Heart left ventricle (tissue), 13 donors: ENCODE results near the gene STAB1.

ENCODE experiments used
- POLR2A ChIP-seq, 2 donors: fragments of 450-650 bp; IDR thresholded peaks; one replicate each; pipeline ENCODE4 v1.6.1; 2017; ENCODE audit warnings: antibody characterized with exemption in 2 of 2, mild to moderate bottlenecking in 2 of 2, moderate library complexity in 2 of 2
- TF ChIP-seq, protein P1 (sequence below), 12 donors: fragments of 200-600 bp; sonication (generic) in 4 of 12; IDR thresholded peaks; one replicate each; pipeline versions ENCODE4 v1.5.0 to v1.8.0; 2018 to 2022; ENCODE audit warnings: antibody characterized with exemption in 12 of 12, mild to moderate bottlenecking in 5 of 12
- donor health status: ischemic (EF 13 %, LVEDD 7.1; RV severe dilation, severe dysfunction).
- donor health status: DM: no; HTN: yes; CAD: no.
- donor health status: DM: no; HTN: no; CAD: no.
- donor health status: ischemic (EF 25% LVEDD 6.9; RV normal size, moderate dysfunction).
- donor health status: ischemic (EF 25% LVEDD 5.7; RV mildly dilated, moderate dysfunction).
- donor health status: ischemic (EF 35%, LVEDD 5.7; RV mildly dilated, moderate dysfunction).
- donor health status: nonischemic (EF 11% LVEDD 7.7; RV severe dilation, severe dysfunction).
- donor health status: DM: yes; HTN: yes; CAD: no.
- donor health status: PGD.
- donor health status: ischemic (EF 29% LVEDD 5.4; RV normal size, mild dysfunction).
- donor health status: nonischemic (EF 23%, LVEDD 6.1; RV moderate dilation, normal function).

DNA sequence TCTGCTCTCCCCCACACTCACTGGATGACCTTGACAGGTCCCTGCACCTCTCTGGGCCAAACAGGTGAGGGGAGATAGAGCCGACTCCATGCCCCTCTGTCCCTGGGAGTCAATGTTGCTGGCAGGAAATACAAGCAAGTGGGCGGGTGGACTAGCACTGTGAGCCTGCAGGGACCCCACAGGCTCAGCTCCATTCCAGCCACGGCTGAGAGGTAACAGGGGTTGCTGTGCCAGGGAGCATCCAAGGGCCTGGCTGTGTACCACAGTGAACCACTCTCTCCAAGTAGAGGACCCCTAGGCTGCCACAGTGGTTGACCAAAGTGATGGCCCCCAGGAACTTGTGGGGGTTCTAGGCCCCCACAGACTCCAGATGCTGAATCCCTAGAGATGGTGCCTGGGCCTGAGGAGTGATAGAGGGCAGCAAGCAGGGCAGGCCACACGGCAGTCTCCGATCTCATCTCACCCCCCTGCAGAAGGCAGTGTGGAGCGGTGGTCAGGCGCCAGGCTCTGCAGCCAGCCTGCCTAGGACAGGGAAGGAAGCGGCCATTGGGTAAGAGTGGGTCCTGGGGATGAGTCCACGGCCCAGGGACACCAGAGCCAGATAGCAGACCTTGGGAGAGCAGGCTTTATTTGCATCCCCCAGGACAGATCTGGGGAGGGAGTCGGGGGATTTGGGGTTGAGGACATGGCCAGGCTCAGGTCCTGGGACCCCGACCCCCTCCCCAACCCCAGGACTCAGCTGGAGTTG lies 44.5 kb upstream of the STAB1 start:
- TF ChIP-seq, protein P1, sequence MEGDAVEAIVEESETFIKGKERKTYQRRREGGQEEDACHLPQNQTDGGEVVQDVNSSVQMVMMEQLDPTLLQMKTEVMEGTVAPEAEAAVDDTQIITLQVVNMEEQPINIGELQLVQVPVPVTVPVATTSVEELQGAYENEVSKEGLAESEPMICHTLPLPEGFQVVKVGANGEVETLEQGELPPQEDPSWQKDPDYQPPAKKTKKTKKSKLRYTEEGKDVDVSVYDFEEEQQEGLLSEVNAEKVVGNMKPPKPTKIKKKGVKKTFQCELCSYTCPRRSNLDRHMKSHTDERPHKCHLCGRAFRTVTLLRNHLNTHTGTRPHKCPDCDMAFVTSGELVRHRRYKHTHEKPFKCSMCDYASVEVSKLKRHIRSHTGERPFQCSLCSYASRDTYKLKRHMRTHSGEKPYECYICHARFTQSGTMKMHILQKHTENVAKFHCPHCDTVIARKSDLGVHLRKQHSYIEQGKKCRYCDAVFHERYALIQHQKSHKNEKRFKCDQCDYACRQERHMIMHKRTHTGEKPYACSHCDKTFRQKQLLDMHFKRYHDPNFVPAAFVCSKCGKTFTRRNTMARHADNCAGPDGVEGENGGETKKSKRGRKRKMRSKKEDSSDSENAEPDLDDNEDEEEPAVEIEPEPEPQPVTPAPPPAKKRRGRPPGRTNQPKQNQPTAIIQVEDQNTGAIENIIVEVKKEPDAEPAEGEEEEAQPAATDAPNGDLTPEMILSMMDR (IDR thresholded peaks at IDR 0.05) = no peak
- TF ChIP-seq POLR2A (IDR thresholded peaks at IDR 0.05) = no peak
